NCI-H524 treated with DMSO at 0.1 percent for 48 hours (cell line): ENCODE measurements around the gene COL4A2.
A peak's percentile ranks its signal among the peaks of the same experiment; 100 is the strongest.
"Not testable (repeated sequence)": the region's sequence is repeated elsewhere in the genome, so short reads cannot be mapped to it uniquely, and the experiment has no call there.

ENCODE experiments used
- DNase-seq: peaks from one replicate; lab custom pipeline; 2025; lab: John Stamatoyannopoulos, UW

COL4A2 gene

DNA sequence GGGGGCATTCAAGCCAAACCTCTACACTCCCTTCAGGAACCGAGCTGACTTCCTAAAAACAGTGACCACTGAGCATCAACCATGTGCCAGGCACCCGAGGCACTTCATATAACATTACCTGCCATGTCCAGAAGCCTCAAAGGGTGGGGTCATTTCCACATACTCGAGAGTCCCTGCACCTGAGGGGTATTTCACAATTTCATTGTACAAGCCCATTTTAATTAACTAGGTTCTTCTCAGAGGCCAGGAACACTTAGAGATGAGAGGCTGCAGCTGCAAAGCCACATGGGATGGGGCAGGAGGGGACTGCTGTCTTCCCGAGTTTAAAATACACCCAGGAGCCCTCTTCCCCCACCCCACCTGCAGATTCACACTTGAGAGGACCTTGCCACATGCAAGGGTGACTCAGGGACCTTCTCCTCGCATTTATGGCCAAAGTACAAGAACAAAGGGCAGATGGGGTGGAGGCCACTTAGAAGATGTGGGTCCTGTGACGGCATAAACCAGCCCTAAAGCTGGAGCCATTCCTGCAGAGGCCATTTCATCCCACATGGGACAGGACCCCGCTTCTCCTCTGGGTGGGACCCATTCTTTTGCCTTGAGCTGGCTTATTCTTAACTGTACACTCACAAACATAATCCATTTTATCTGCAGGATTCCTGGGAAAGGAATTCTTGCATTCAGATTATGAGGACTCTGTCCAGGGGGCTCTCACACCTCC, 210.6 kb downstream of the COL4A2 start:
- no peak for DNase-seq

DNA sequence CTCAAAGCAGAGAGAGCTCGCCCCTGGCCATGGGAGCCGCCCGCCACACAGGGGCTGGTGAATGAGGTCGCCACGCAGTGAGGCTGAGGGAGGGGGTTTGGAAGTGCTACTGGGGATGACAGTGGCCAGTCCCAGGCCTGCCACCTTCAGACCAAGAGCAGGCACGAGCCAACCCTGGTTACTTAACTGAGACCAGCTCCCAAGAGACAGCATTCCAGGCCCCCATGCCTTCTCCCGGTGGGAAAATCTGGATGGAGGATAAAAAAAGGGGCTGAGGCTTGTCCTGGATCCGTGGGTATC, 211.1 kb downstream of the COL4A2 start:
- no peak for DNase-seq

DNA sequence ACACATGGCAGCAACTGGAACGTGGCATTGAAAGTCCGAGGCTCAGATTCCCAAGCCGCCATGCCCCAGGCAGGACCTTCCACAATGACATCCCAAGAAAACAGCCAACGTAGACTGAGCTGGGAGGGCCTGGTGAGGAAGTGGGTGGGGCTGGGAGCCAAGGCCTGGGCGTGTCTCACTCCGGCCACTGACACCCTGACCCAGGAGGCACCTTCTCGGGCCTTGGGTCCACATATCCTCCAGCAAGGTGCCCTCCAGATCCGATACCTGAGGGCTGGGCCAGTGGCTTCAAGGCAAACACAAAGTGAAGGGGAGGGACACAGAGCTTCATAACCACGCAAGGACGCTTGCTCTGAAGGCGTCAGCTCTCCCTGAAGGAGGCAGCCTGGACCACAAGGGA, 211.5 kb downstream of the COL4A2 start:
- no peak for DNase-seq

GRCh38 chr13:110519046-110519445, 212.0 kb downstream of the COL4A2 start:
- no peak for DNase-seq

DNA sequence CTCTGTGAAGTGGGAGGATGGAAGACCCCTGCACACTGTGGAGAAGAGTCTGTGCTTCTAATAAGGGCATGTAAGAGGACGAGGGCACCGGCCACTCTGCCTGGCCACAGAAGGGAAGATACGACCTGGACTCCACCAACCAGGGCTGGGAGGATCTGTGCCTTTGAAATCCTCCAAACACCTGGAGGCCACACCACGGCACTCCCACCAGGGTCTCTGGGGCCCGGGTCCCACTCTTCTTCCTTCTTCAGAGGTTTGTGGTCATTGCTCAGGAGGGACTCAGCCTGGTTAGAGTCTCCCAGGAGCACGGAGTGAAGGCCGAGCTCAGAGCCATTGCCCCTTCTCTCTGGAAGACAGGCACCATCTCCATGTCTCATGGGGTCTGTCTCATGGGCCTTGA, 212.4 kb downstream of the COL4A2 start:
- DNase-seq, result no peak

- no peak for DNase-seq
Measured at GRCh38 chr13:110520431-110521295, 213.6 kb downstream of the COL4A2 start.

DNA sequence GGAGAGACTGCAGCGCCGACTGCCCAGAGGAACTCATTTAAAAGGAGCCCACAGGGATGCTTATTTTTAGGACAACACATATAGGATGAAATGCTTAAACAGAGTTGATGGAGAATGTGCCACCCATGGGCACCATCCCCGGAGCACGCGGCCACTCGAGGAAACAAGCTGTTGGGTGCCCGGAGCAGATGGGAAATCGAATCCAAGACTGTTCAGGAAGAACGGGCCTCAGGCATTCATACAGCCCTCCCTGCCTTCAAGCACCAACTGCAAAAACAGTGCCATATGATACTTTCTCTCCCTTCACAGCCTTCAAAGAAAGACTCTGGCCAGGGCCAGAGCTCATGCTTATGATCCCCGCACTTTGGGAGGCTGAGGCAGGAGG, 214.2 kb downstream of the COL4A2 start:
- DNase-seq, result peak; percentile 16

- no peak for DNase-seq
Measured at GRCh38 chr13:110521946-110522345, 214.9 kb downstream of the COL4A2 start.

DNA sequence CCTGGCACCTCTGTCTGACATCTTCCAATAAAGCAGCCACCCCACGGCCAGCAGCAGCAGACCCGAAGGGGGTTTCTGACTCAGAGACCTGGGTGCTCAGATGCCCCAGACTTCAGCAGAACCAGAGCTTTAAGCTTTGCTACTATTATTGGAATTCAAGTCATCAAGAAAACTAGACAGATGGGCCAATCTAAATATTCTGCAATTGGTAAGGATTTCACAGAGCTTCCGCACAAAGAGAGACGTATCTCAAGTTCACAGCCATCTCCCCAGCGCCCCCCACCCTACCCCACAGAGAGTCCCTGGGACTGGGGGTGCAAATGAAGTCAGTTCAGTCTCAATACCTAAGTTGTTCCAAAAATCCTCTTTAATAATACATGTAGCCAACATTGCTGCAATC, 215.6 kb downstream of the COL4A2 start:
- DNase-seq, result no peak

DNA sequence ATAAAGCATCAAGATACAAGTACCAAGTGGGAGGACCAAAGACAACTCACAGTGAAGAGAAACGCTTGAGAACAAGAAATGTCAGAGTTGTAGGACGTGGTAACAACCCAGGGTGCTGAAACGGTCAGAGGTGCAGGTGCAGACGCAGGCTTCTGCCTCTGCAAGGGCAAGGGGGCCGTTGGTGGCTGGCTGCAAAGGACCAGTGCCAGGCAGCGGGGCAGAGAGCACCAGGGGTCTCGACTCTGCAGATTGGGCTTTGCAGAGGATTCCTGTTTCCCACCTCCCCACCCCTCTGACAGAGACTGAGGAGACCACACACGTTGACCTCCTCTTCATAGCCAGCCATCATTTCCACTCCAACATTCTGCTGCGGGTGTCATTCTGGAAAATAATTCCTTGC, 216.1 kb downstream of the COL4A2 start:
- no peak for DNase-seq

DNA sequence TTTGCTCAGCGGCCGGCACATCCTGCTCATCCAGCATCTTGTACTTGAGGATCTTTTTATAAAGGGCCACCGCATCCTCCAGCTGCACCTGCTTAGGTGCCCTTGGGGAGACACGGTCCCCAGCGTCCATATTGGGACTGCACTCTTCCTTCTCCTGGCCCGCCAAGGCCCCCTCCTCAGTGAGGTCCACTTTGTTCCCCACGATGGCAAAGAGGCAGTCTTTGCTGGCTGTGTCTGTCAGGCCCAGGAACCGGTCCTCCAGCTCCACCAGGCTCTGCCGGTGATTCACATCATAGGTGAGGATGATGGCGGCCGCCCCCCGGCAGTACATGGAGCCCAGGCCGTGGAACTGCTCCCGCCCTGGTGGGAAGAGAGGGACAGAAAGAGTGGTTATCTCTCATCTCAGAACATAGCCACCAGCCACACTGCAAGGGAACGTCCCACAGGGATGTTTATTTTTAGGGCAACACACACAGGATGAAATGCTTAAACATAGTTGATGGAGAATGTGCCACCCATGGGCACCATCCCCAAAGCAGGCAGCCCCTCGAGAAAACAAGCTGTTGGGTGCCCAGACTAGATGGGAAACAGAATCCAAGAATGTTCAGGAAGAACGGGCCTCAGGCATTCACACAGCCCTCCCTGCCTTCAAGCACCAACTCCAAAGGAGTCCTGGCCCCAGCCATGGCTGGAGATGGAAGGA, 216.9 kb downstream of the COL4A2 start:
- no peak for DNase-seq

GRCh38 chr13:110524541-110525257, 217.6 kb downstream of the COL4A2 start:
- no peak for DNase-seq

GRCh38 chr13:110525328-110526319, 218.5 kb downstream of the COL4A2 start:
- DNase-seq, result peak; percentile 20

DNA sequence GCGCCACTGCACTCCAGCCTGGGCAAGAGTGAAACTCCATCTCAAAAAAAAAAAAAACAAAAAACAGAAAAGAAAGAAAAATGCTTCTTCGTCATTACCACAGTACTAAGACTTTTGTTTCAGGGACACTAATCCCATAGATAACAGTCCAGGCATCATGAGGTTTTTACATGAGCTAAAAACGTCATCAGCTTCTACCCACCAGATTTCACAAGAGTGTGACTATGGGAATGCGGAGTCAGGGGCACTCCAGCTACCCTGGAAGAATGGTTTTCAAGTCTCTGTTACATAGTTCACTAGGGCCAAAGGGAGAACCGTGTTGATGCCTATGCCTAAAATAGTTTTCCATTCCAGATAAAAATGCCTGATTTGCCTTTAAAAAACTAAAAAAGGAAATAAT, 221.3 kb downstream of the COL4A2 start:
- DNase-seq, result no peak

DNA sequence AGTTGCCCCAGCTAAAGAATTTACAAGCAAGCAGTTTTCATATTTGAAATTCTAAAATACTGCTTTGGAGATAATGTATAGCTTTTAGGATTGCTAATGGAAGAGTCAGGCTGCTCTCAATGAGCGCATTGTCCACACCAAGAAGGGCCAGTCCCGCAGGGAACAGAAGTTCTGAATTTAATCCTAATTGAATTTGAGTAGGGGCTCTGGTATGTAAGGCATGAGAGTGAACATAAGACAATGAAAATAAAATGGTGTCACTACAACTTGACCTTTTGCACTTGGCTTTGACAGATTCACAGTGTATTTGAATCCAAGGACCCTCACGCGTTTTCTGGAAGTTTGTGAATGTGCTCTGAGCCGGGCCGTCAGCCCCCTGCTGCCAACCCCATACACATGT, 221.8 kb downstream of the COL4A2 start:
- DNase-seq, result no peak

GRCh38 chr13:110529522-110530311, 222.6 kb downstream of the COL4A2 start:
- DNase-seq, result no peak

DNA sequence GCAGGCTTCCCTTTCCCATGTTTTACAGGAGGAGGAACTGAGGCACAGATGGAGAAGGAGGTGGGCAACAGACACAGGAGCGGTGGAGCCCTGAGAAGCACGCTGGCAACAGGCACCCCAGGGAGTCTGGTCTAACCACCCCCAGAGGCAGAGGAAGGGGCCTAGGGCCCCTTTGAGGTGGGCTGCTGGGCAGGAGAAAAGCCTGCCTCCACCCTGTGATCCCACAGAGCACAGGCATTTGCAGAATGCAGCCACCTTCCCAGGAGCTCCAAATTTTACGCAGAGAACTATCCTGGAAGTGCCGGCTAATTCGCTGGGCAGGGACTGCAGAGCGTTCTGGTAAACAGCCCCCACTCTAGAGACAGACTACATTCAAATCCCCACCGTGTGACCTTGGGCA, 224.0 kb downstream of the COL4A2 start:
- no peak for DNase-seq

- DNase-seq, result no peak
Measured at GRCh38 chr13:110531671-110532083, 224.6 kb downstream of the COL4A2 start.

DNA sequence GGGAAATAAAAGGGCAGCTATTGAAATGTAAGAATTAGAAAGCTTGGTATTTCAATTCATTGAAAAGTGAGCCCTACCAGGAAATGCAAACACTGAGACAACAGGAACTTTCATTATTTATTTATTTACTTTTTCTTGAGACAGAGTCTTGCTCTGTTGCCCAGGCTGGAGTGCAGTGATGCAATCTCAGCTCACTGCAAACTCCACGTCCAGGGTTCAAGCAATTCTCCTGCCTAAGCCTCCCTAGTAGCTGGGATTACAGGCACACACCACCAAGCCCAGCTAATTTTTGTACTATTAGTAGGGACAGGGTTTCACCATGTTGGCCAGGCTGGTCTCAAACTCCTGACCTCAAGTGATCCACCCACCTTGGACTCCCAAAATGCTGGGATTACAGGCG, 225.2 kb downstream of the COL4A2 start:
- DNase-seq, result not testable (repeated sequence)
